GM19395 (cell line): ENCODE results near the gene ANO7.
A peak's percentile ranks its signal among the peaks of the same experiment; 100 is the strongest.

Experiments used
- ATAC-seq: cut with Tn5 transposase; IDR thresholded peaks from one replicate; pipeline ENCODE4 v1.9.1; 2021; ENCODE audit warnings: mild to moderate bottlenecking, moderate library complexity; ENCODE audit not compliant: unreplicated experiment

The ANO7 gene

GRCh38 chr2:241207151-241207550 lies 18.7 kb downstream of the ANO7 start:
- ATAC-seq: no peak

- no peak for ATAC-seq
Observed at GRCh38 chr2:241207641-241208040, 19.2 kb downstream of the ANO7 start.

- ATAC-seq: no peak
Observed at GRCh38 chr2:241208058-241208457, 19.6 kb downstream of the ANO7 start.

- ATAC-seq: no peak
Observed at GRCh38 chr2:241209271-241209670, 20.8 kb downstream of the ANO7 start.

DNA sequence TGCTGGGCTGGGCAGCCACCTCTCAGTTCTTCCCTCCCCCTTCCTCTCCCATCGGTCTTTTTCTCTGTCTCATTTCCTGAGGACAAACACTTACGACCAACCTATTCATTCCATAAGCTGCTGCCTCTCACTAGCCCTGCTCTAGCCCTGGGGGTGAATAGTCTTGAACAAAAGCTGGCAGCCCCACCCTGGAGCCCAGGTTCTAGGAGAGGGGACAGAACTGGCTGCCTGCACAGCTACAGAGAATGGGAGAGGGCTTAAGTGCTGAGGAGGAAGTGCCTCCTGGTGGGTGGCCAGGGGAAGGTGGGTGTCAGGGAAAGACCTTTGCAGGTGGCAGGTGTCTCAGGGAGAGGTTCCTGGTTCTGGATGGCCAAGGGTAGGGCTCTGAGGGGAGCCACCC lies 22.8 kb downstream of the ANO7 start:
- ATAC-seq: no peak

GRCh38 chr2:241213041-241213440 lies 24.6 kb downstream of the ANO7 start:
- ATAC-seq: no peak

DNA sequence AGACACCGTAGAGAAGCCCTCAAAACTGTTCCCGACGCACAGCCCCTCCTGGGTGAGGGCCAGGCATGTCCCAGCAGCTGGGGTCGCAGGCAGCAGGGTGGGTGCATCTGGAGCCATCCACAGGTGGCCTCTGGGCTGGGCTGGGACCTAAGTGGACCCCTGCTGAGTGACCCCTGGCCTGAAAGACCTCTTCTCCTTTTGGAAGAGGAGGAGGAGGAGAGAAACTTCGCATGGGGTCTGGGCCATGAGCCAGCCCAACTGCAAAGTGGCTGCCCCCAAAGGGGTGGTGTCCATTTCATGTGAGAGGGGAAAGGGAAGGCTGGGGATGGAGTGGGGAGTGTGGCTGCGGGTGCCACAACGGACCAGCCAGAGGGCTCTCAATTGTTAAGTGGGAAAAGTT lies 25.1 kb downstream of the ANO7 start:
- ATAC-seq: no peak

DNA sequence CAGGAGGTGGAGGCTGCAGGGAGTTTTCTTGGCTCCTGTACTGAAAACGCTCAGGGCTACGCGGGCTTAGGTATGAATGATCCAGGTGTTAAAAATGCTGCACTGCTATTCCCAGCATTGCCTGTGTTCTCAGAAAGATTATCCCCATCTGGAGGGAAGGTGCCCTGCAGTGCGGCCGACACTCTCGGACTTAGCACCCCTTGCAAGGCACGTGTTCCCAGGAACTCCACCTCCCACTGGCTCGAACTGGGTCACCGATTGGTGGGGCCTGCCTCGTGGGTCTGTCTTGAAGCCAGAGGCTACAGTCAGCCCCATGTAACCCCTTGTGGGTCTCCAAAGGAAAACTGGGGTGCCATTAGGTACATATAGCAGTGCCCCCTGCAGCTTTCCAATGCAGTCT lies 25.7 kb downstream of the ANO7 start:
- ATAC-seq: no peak

GRCh38 chr2:241214766-241215165 lies 26.3 kb downstream of the ANO7 start:
- ATAC-seq: no peak

DNA sequence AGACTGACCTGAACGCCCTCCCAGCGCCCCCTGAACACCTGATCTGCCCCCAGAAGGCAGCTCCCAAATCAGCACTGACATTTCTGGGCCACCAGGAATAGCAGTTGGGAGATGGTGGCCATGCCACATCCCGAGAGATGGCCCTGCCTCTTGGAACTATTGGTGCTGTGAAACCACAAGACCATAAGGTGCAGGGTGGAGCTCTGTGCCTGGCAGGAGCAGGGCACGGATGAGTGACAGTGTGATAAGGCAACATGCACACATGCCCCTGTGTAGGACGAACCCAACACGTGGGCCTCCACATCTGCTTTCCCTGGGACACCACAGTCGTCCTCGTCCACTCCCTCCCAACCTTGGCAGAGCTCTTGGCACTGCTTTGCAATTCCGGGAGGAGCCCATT lies 26.9 kb downstream of the ANO7 start:
- no peak for ATAC-seq

GRCh38 chr2:241216211-241216761 lies 27.8 kb downstream of the ANO7 start:
- ATAC-seq: no peak

DNA sequence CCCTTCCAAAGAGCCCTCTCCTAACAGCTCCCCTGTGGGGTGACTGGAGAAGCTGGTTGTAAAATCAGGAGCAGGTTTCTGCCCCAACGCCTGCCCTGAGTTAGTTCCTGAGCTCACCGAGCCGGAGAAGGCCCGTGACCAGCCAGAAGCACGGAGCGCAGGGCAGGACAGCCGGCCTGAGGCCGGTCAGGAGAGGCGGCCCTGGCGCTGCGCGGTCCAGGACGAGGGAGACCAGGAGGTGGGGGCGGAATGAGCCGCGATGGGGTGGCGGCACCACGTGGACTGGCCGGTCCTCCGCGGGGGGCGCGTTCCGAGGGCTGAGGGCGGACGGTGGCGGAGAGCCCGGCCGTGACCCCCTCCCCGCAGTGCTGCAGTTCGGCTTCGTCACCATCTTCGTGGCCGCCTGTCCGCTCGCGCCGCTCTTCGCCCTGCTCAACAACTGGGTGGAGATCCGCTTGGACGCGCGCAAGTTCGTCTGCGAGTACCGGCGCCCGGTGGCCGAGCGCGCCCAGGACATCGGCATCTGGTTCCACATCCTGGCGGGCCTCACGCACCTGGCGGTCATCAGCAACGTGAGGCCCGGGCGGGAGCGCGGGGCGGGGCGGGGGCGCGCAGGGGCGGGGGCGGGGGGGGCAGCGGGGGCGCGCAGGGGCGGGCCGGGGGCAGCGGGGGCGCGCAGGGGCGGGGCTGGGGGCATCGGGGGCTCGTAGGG lies 29.0 kb downstream of the ANO7 start:
- peak; percentile 60 for ATAC-seq

DNA sequence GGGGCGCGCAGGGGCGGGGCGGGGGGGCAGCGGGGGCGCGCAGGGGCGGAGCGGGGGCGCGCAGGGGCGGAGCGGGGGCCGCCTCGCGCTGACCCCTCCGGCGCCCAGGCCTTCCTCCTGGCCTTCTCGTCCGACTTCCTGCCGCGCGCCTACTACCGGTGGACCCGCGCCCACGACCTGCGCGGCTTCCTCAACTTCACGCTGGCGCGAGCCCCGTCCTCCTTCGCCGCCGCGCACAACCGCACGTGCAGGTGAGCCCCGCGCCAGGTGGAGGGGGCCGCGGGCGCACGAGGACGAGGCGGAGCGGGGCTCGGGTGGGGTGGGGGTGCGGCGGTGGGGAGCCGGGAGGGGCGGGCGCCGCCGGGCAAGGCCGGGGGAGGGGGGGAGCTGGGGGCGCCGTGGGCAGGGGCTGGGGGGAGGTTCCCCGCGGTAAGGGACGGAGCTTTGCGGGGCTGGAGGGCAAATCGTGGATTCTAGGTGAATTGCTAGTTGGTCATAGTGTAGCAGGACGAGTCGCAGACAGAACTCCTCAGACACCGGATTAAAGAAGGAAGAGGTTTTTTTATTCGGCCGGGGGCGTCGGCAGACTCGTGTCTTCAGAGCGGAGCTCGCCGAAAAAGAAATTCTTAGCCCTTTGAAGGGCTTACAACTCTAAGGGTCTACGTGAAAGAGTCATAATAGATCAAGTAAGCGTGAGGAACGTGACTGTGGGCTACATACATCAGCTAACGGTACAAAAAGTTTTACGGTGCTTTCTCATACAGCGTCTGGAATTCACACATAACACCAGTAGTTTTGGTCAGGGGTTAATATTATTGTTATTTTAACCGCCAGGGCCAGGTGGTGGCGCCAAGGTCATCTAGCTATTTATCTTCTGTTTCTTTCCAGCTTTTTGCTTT lies 29.9 kb downstream of the ANO7 start:
- no peak for ATAC-seq

DNA sequence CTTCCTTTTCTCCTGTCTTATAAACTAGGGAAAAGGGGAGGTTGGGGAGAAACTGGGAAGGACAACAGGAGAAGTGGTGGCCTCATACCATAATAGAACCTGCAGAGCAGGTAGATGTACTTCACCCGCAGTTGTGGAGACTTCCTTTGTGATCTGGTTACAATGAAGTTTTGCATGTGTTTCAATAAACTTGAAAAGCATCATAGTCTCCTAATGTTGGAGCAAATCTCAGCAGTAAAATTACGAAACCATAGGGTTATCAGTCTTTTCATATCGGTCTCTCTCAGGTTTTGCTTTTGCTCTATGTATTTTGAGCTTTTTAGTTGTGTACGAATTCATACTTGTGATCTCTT lies 30.5 kb downstream of the ANO7 start:
- ATAC-seq: no peak

- no peak for ATAC-seq
Observed at GRCh38 chr2:241219856-241220356, 31.4 kb downstream of the ANO7 start.

DNA sequence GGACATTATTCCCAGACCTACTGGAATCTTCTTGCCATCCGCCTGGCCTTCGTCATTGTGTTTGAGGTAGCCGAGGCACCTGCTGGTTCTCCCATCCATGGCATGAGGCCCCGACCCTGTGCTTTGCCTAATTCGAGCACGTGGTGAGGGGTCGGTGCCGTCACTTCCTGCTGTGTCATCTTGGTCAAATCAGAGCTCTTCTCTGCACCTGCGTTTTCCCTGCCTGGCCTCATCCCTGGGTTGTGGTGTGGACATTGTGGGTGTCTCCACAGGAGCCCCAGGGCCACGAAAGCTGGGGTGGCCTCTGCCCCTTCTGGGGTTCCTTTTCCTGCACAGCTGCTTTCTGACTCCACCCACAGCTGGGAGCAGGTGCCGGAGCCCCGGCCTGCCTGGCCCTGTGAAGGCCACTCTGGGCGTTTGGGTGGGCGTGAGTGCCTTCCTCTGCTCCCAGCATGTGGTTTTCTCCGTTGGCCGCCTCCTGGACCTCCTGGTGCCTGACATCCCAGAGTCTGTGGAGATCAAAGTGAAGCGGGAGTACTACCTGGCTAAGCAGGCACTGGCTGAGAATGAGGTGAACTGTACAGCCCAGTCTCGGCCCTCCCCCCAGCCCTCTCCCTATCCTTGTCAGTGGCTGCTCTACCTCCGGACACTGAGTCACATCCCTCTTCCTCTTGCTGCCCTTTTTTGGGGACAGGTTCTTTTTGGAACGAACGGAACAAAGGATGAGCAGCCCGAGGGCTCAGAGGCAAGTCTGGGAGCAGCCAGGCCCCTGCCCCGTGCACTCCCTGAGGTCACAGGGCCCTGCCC lies 34.9 kb downstream of the ANO7 start:
- ATAC-seq: no peak

DNA sequence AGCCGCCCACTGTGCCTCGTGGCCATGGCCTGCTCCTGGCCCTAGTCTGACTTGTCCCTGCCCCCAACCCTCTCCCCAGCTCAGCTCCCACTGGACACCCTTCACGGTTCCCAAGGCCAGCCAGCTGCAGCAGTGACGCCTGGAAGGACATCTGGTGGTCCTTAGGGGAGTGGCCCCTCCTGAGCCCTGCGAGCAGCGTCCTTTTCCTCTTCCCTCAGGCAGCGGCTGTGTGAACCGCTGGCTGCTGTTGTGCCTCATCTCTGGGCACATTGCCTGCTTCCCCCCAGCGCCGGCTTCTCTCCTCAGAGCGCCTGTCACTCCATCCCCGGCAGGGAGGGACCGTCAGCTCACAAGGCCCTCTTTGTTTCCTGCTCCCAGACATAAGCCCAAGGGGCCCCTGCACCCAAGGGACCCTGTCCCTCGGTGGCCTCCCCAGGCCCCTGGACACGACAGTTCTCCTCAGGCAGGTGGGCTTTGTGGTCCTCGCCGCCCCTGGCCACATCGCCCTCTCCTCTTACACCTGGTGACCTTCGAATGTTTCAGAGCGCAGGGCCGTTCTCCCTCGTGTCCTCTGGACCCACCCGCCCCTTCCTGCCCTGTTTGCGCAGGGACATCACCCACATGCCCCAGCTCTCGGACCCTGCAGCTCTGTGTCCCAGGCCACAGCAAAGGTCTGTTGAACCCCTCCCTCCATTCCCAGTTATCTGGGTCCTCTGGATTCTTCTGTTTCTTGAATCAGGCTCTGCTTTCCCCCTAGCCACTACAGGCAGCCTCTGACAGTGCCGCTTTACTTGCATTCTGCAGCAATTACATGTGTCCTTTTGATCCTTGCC lies 35.8 kb downstream of the ANO7 start:
- ATAC-seq: no peak

DNA sequence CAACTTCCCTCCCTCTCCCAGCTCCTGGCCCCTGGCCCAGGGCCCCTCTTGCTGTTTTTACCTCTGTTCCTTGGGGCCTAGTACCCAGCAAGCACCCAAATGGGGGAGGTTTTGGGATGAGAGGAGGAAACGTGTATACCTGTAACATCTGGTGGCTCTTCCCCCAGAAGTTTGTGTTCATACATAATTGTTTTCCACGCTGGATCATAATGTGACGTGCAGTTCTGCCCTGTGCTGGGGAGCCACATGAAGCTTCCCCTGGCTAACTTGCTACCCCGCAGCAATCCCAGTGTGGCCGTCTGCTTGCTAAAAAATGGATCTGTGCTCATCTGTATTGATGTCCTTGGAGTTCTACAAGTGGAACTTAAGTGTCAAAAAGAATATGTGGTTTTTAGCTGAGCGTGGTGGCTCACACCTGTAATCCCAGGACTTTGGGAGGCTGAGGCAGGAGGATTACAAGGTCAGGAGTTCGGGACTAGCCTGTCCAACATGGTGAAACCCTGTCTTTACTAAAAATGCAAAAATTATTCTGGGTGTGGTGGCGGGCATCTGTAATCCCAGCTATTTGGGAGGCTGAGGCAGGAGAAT lies 36.5 kb downstream of the ANO7 start:
- ATAC-seq: no peak

DNA sequence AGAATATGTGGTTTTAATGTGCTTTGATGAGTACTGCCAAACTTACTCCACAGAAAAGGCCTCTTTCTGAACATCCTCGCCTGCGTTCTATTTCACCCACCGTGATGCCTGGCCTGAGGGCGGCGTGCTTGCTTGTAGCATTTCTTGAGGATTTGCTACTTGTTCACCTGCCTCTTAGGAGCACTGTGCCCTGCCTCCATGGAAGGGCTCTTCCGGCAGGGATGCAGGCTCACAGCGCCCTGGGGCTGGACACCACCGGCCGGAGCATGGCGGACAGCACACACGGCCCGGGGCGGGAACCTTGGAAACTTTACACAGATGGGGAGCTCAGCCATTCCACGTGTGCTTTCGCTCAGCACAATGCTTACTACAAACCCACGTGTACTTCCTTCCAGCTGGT lies 37.1 kb downstream of the ANO7 start:
- no peak for ATAC-seq

DNA sequence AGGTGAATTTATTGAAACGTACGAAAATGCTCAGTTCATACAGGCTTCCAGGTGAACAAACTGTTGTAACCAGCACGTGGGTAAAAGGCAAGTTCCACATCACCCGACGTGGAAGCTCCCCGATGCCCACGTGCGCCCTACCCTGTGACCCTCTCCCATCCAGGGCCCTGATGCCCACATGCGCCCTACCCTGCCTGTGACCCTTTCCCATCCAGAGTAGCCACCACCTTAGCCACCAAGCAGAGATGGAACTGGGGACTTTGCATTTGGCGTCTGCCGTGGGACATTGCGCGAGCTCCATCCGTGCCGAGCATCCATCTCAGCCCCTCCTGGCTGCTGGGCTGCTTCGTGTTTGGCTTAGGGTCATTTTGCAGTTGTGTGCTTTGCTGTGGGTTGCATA lies 37.5 kb downstream of the ANO7 start:
- ATAC-seq: no peak
